GM18508 (cell line): Measurements from ENCODE around the gene PPP1R11.

Experiments
- ATAC-seq: cut with Tn5 transposase; IDR thresholded peaks from one replicate; pipeline ENCODE4 v1.9.1; 2021; ENCODE audit warnings: moderate number of reproducible peaks; ENCODE audit not compliant: insufficient read depth, unreplicated experiment

Gene PPP1R11

GRCh38 chr6:30092852-30093543 lies 26.0 kb downstream of the PPP1R11 start:
- ATAC-seq = no peak

DNA sequence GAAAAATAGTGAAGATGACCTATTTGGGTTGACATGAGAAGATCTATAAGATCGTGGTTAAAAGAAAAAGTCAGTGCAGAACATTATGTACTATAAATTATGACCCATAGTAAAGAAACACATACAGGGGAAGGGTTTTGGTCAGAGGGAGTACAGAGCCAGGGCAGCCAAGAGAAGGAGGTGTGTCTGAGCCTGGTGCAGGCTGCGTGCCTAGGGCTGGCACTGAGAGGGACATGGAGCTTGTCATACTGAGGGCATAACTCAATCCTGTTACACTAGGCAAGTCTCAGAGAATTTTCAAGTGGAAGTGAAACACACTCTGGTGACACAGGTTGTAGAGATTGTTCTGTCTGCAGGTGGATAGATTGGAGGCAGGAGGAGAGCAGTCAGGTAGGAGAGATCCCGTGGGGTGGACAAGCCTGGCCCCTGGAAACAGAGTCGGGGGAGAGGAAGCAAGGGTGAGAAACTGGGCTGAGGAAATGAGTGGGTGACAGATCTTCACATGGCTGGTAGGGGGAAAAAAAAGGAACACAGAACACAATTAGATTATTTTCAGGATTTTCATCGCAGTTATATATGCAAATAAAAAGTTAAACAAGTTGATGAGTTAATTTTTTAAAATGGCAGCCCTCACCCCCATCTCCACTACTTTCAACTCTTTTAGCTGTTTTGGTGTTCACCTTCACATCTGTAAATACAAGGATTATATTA lies 27.1 kb downstream of the PPP1R11 start:
- ATAC-seq = no peak

- ATAC-seq = no peak
These were observed 29.8 kb downstream of the PPP1R11 start for GRCh38 chr6:30096829-30097228.

DNA sequence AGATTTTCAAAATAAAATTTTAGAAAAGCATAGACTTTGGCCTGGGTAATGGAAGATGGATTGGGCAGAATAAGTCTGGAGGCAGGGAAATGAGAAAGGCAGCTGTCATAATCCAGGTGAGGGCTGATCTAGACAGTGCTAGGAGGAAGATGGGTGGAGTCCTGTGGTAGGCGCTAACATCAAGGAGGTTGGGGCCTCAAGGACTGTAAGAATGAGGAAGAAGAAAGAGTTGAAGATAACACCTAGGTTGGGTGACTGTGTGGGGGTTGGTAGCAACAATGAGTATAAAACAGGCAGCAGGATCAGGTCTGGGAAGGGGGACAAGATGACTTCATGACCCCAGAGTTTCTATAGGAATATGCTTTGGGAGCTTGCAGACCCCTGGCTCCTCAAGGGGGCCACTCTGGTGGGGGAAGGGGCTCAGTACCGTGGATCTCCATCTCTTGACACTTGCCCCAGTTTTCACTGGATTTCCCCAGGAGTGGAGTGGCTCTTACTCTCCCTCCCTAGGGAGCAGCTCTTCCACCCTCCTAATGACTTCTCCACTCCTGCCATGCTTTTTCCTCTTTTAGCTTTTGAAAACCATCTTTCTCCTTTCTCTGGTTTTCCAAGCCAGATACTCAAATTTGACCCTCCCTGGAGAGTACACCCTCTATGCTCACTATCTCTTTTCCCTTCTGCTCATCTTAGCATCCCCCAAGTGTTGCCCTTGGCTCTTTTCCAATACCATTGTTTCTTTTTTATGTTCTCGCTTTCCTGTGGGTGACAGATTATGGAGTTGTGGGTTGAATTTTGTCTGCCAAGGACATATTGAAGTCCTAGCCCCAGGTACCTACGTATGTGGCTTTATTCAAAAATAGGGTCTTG lies 31.1 kb downstream of the PPP1R11 start:
- ATAC-seq = no peak

DNA sequence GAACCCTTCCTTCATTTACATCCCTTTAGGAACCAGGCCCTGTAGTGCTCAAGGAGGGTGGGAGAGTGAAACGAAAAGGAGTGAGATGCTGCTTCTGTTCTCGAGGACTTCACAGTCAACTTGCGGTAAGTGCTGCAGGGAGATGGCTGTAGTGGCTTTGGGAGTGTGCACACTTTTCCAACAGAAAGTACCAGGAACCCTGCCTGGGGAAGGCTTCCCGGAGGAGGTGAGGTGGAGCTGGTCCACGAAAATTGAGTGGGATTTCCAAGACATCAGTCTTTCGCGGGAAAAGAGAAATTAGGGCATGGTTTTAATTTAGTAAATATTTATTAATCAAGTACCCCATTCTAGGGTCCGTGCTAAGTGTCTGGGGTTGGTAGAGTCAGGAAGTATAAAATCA lies 33.2 kb downstream of the PPP1R11 start:
- no peak for ATAC-seq

- ATAC-seq = no peak
These were observed 33.8 kb downstream of the PPP1R11 start for GRCh38 chr6:30100585-30101443.

DNA sequence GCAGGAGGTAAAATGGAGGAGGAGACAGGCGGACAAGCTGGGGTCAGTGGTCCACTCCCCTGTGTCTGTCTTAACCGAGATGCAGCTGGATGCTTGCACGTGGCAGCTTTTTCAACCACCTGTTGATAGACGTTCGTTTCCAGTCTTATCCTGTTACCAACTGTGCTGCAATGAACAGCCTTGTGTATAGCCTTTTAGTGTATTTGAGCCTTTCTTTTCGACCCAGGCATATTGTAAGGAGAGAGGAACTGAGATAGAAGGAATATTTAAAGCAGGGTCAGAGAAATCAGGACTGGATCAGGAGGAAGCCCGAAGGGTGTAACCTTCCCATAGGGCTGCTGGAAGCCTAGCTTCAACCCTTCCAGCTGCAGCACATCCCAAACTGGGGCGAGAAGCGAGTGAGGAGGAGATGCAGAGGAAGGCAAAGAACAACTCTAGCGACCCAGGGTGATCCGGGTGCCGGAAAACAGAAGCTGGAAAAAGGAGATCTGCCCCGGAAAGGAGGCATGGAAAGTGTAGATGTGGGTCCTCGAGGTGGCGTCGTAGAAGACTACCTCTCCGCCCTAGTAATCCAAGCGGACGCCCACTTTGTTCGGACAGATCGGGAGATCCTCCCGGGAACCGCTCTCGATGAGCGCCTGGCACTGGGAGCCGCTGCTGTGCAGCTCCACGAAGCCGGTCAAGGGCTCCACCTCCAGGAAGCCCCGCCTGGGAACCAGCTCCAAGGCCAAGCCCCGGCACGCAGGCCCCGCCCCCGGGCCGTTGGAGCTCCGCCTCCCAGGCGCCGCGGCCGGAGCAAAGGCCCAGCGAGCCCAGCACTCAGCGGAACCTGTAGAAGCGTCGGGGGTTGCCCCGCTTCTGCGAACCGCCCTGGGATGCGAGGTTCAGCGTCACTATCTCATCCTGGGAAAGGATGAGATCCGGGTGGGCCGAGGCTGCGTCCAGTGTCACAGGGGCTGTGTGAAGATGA lies 34.7 kb downstream of the PPP1R11 start:
- ATAC-seq = no peak

- no peak for ATAC-seq
These were observed 35.5 kb downstream of the PPP1R11 start for GRCh38 chr6:30102414-30102969.

- ATAC-seq = peak; percentile 71
These were observed 36.2 kb downstream of the PPP1R11 start for GRCh38 chr6:30102970-30103871.

DNA sequence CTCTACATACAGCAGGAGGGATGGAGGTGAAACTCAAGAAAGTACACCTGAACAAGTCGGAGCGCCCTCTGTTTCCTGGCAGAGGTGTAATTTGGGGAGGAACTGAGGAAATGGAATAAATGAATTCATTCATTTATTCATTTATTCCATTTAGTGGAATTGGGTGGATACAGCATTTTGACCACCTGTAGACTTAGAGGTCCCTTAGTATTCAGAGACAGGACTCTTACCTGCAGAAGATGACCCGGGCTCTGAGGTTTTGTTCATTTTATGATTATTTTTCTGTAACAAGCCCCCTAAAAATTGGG lies 36.8 kb downstream of the PPP1R11 start:
- no peak for ATAC-seq

DNA sequence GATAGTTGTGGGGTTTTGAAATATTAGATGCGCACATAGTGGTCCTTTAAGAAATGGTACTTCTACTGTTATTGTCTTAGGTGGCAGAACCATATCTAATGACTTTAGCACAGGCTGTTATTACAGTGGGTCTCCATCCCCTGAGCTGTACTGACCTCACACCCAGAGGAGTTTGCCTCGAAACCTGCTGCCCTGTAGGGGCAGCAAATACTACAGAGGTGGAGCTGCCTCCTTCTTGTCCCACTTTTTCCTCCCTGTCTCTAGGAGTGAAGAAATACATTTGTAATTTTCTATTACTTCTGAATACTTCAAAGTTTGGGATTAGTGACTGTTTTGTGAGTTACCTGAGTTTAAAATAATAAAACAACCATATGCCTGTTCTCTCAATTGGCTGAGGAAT lies 37.7 kb downstream of the PPP1R11 start:
- ATAC-seq = no peak

GRCh38 chr6:30111266-30111856 lies 44.4 kb downstream of the PPP1R11 start:
- ATAC-seq = no peak

DNA sequence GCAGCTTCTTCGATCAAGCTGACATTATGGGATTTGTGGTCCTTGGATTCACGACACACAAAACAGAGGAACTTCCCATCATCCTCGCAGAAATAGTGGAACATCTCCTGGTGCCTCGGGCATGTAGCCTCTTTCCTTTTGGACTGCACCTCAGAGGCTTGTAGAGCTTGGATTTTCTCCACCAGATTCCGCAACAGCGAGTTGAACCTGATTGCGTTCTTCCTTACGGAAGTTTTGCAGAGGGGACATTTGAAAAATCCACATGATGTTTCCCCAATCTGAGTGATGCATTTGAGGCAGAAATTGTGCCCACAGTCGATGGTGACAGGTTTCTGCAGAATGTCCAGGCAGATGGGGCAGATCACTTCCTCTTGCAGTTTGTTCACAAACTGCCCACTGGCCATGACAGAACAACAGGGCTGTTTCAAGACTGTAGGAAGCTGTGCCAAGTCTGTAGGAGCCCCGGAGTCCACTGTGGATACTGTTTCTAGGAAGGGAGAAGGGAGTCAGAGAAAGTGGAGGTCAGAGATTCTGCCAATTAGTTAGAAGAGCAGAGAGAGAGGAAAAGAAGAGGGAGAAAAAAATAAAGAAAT lies 45.5 kb downstream of the PPP1R11 start:
- no peak for ATAC-seq

- no peak for ATAC-seq
These were observed 46.2 kb downstream of the PPP1R11 start, which contains the start of gene TRIM31 for GRCh38 chr6:30113003-30113759. Gene TRIM31, minus strand, starts transcription at chr6:30113090. Its CDS starts 285 bp downstream, at chr6:30112805.

- no peak for ATAC-seq
These were observed 46.8 kb downstream of the PPP1R11 start for GRCh38 chr6:30113841-30114240.

GRCh38 chr6:30116724-30117123 lies 49.7 kb downstream of the PPP1R11 start:
- no peak for ATAC-seq
